ENCODE results near the gene TNF. TPM values are rescaled to one million over a fixed set of nuclear protein-coding genes. Genes with fewer than 3 reads are reported as not detected.

TNF gene
- total RNA-seq, 1 experiment from 2014 or later: not detected

- Histone ChIP-seq H3K27ac (ENCODE audit: insufficient read length, low read depth, low read length) (no peak overlapping the region), H4K8ac (replicated peaks; ENCODE audit: insufficient read length, low read depth, low read length) (no peak overlapping the region), H3K27me3 (ENCODE audit: insufficient read depth, low read length) (no peaks in the 10 kb centered on the region), H3K9ac (ENCODE audit: extremely low read depth, insufficient read length, low read length) (no peak overlapping the region), H2AK5ac (ENCODE audit: insufficient read length, low read length) (no peak overlapping the region), H3K56ac (ENCODE audit: insufficient read length, low read depth, low read length) (no peak overlapping the region), H2BK20ac (ENCODE audit: low read depth, low read length, poor library complexity, severe bottlenecking) (no peak overlapping the region), H3K4me2 (ENCODE audit: insufficient read depth, insufficient read length, low read length) (no peak overlapping the region), H3K23me2 (ENCODE audit: insufficient read length, low read depth, low read length, poor library complexity, severe bottlenecking) (no peaks in the 10 kb centered on the region), H3K14ac (ENCODE audit: insufficient read depth, low read length) (no peak overlapping the region), H3K4me1 (ENCODE audit: insufficient read depth, low read length) (no peaks in the 10 kb centered on the region), H3T11ph (ENCODE audit: low read length) (no peak overlapping the region), H2BK120ac (ENCODE audit: low read depth, low read length, poor library complexity, severe bottlenecking) (no peak overlapping the region), H2BK12ac (ENCODE audit: insufficient read length, low read depth, low read length) (no peak overlapping the region), H3K9me3 (ENCODE audit: control insufficient read depth, low read depth, low read length) (no peaks in the 10 kb centered on the region), H4K20me1 (ENCODE audit: control insufficient read depth, insufficient read depth, insufficient read length) (no peaks in the 10 kb centered on the region), H3K23ac (ENCODE audit: insufficient read length, low read depth, low read length) (no peak overlapping the region), H2AFZ (ENCODE audit: low read length) (no peak overlapping the region), H4K91ac (ENCODE audit: insufficient read length, low read depth, low read length) (no peak overlapping the region), H3K79me2 (ENCODE audit: insufficient read depth, low read length) (peaks cover 3% of the 10 kb centered on the region; the same call in 1 of the 2 replicates), H2BK5ac (ENCODE audit: insufficient read length, low read length) (no peak overlapping the region), H3K4ac (ENCODE audit: low read depth, low read length) (no peak overlapping the region), H3K79me1 (ENCODE audit: insufficient read depth, low read depth, low read length, poor library complexity, severe bottlenecking) (peaks cover 3% of the 10 kb centered on the region), H4K5ac (ENCODE audit: insufficient read length, low read depth, low read length) (no peak overlapping the region), H3K18ac (ENCODE audit: insufficient read length, low read depth, low read length) (no peak overlapping the region), H2BK15ac (ENCODE audit: low read depth, low read length) (no peak overlapping the region)
- WGBS (ENCODE audit: extremely low coverage, insufficient read length, low lambda C conversion rate): no CpG with 5 or more reads among the region's 19 CpGs
- H3K27me3 Mint-ChIP-seq (ENCODE audit: low read depth): no peaks in the 10 kb centered on the region; the same call in 1 of the 2 replicates
- H3K36me3 Mint-ChIP-seq (ENCODE audit: insufficient read depth in 1 of 3, low read depth in 3 of 3): peaks cover 87 to 100% (median 99%) of the 10 kb centered on the region in 3 experiments
- no peak for DNase-seq
- TF ChIP-seq CTCF (conservative IDR thresholded peaks at IDR 0.05): no peak
- peak overlapping the region; percentile 37 to 68 (median 41); a peak in 3 of 7 replicates for H3K27ac Mint-ChIP-seq
- H3K4me1 Mint-ChIP-seq: peaks cover under 1 to 5% of the 10 kb centered on the region in 2 experiments
- H3K9me3 Mint-ChIP-seq: no peaks in the 10 kb centered on the region
- H3K4me3 Mint-ChIP-seq: no peak overlapping the region; a peak in 1 of 5 replicates
Measured at GRCh38 chr6:31627690-31628287, 52.4 kb downstream of the TNF start.

Other genes starting within 250 kb of the TNF start
- gene HLA-B, start 218.4 kb upstream of the TNF start, total RNA-seq (2021): 68.6 and 70.7 TPM in 2 replicates
- gene MICA, start 172.0 kb upstream of the TNF start, total RNA-seq (2021): 8.5 and 8.8 TPM in 2 replicates
- gene MICB, start 77.4 kb upstream of the TNF start, total RNA-seq (2021): 6.2 and 6.8 TPM in 2 replicates
- not detected in 2 replicates for gene MCCD1, start 46.6 kb upstream of the TNF start, total RNA-seq (2021)
- gene DDX39B, start 33.6 kb upstream of the TNF start, total RNA-seq (2021): 800 and 813 TPM in 2 replicates
- 3.6 and 3.8 TPM in 2 replicates for gene ATP6V1G2, start 29.0 kb upstream of the TNF start, total RNA-seq (2021)
- 11.8 and 15.1 TPM in 2 replicates for gene NFKBIL1, start 28.0 kb upstream of the TNF start, total RNA-seq (2021)
- gene LTA, start 3.3 kb upstream of the TNF start, total RNA-seq (2021): not detected in 2 replicates
- not detected in 2 replicates for gene LTB, start 6.9 kb downstream of the TNF start, total RNA-seq (2021)
- gene LST1, start 10.7 kb downstream of the TNF start, total RNA-seq (2021): not detected in 2 replicates
- gene NCR3, start 17.4 kb downstream of the TNF start, total RNA-seq (2021): 0.55 and 0.64 TPM in 2 replicates
- 3.2 and 4.2 TPM in 2 replicates for gene AIF1, start 39.7 kb downstream of the TNF start, total RNA-seq (2021)
- 381 and 383 TPM in 2 replicates for gene PRRC2A, start 45.1 kb downstream of the TNF start, total RNA-seq (2021)
- 415 and 417 TPM in 2 replicates for gene BAG6, start 77.1 kb downstream of the TNF start, total RNA-seq (2021)
- gene APOM, start 80.3 kb downstream of the TNF start, total RNA-seq (2021): 3.6 and 3.9 TPM in 2 replicates
- gene C6orf47, start 85.2 kb downstream of the TNF start, total RNA-seq (2021): 18.4 and 19.0 TPM in 2 replicates
- 23.9 and 26.8 TPM in 2 replicates for gene GPANK1, start 89.4 kb downstream of the TNF start, total RNA-seq (2021)
- gene CSNK2B, start 90.5 kb downstream of the TNF start, total RNA-seq (2021): 178 and 187 TPM in 2 replicates
- gene LY6G5B, start 94.4 kb downstream of the TNF start, total RNA-seq (2021): 21.3 and 21.6 TPM in 2 replicates
- 1.8 and 2.2 TPM in 2 replicates for gene LY6G5C, start 105.5 kb downstream of the TNF start, total RNA-seq (2021)
- 32.9 and 34.4 TPM in 2 replicates for gene ABHD16A, start 127.8 kb downstream of the TNF start, total RNA-seq (2021)
- gene LY6G6F, start 131.3 kb downstream of the TNF start, total RNA-seq (2021): not detected in 2 replicates
- gene LY6G6D, start 139.8 kb downstream of the TNF start, total RNA-seq (2021): not detected in 2 replicates
- 0.24 TPM in 1 of 2 replicates, not detected in the other for gene LY6G6C, start 146.2 kb downstream of the TNF start, total RNA-seq (2021)
- gene MPIG6B, start 147.8 kb downstream of the TNF start, total RNA-seq (2021): not detected in 2 replicates
- gene DDAH2, start 153.7 kb downstream of the TNF start, total RNA-seq (2021): 70.5 and 73.2 TPM in 2 replicates
- 265 and 266 TPM in 2 replicates for gene CLIC1, start 161.0 kb downstream of the TNF start, total RNA-seq (2021)
- 21.5 and 22.4 TPM in 2 replicates for gene MSH5, start 164.4 kb downstream of the TNF start, total RNA-seq (2021)
- gene SAPCD1, start 187.1 kb downstream of the TNF start, total RNA-seq (2021): 3.2 and 4.3 TPM in 2 replicates
- 2.5 TPM in 2 replicates for gene VWA7, start 201.8 kb downstream of the TNF start, total RNA-seq (2021)
- 148 and 154 TPM in 2 replicates for gene VARS1, start 220.2 kb downstream of the TNF start, total RNA-seq (2021)
- gene LSM2, start 231.4 kb downstream of the TNF start, total RNA-seq (2021): 114 and 123 TPM in 2 replicates
- 1.6 and 2.5 TPM in 2 replicates for gene HSPA1L, start 239.7 kb downstream of the TNF start, total RNA-seq (2021)
- 51.2 and 51.7 TPM in 2 replicates for gene HSPA1A, start 240.0 kb downstream of the TNF start, total RNA-seq (2021)